Right kidney (tissue), 1 donor: ENCODE results near the gene BMF.
"Not testable (repeated sequence)": the region's sequence is repeated elsewhere in the genome, so short reads cannot be mapped to it uniquely, and the experiment has no call there.

Experiments used
- DNase-seq: peaks from one replicate; pipeline ENCODE4 v3.0.0-alpha.2; 2016

The BMF gene

GRCh38 chr15:40088929-40089755, 19.5 kb downstream of the BMF start:
- DNase-seq = no peak

GRCh38 chr15:40087991-40088928, 20.4 kb downstream of the BMF start:
- peak; percentile 62 for DNase-seq

- DNase-seq = no peak
Observed at GRCh38 chr15:40087068-40087810, 21.4 kb downstream of the BMF start.

- DNase-seq = no peak
Observed at GRCh38 chr15:40085266-40085665, 23.4 kb downstream of the BMF start.

- DNase-seq = no peak
Observed at GRCh38 chr15:40084650-40085049, 24.0 kb downstream of the BMF start.

GRCh38 chr15:40082195-40082883, 26.3 kb downstream of the BMF start:
- DNase-seq = no peak

- DNase-seq = peak; percentile 73
Observed at GRCh38 chr15:40081691-40082194, 26.9 kb downstream of the BMF start.

GRCh38 chr15:40080847-40081246, 27.8 kb downstream of the BMF start:
- no peak for DNase-seq

GRCh38 chr15:40080104-40080503, 28.6 kb downstream of the BMF start:
- no peak for DNase-seq

- no peak for DNase-seq
Observed at GRCh38 chr15:40079456-40079855, 29.2 kb downstream of the BMF start.

- no peak for DNase-seq
Observed at GRCh38 chr15:40075298-40076044, 33.2 kb downstream of the BMF start.

- not testable (repeated sequence) for DNase-seq
Observed at GRCh38 chr15:40074656-40075055, 34.0 kb downstream of the BMF start.

- not testable (repeated sequence) for DNase-seq
Observed at GRCh38 chr15:40073716-40074490, 34.8 kb downstream of the BMF start.

- DNase-seq = no peak
Observed at GRCh38 chr15:40072216-40072990, 36.3 kb downstream of the BMF start.

- no peak for DNase-seq
Observed at GRCh38 chr15:40070608-40071218, 38.0 kb downstream of the BMF start.

- no peak for DNase-seq
Observed at GRCh38 chr15:40070166-40070557, 38.5 kb downstream of the BMF start.

GRCh38 chr15:40069178-40070165, 39.2 kb downstream of the BMF start:
- DNase-seq = peak; percentile 84
